Measurements from ENCODE around the gene ARMC5.
"Not testable (repeated sequence)": the region's sequence is repeated elsewhere in the genome, so short reads cannot be mapped to it uniquely, and the experiment has no call there.

ARMC5 gene

GRCh38 chr16:31478956-31479355 is 19.7 kb downstream of the ARMC5 start:
- no peak for DNase-seq

DNA sequence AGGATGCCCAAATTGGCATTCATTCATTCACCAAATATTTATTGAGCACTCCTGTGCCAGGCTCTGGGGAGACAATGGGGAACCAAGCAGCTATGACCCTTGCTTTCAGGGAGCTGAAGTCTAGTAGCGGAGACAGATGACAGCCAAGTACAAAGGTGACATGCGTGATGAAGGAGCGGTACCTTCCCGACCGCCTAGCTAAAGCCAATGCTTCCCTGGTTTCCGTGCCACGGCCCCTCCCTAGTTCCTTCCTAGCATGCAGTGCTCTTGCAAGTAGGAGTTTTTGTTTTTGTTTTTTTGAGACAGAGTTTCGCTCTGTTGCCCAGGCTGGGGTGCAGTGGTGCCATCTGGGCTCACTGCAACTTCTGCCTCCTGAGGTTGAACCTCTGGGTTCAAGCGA is 20.4 kb downstream of the ARMC5 start:
- no peak for DNase-seq

GRCh38 chr16:31480851-31481536 is 21.7 kb downstream of the ARMC5 start:
- no peak for DNase-seq

GRCh38 chr16:31483081-31483480 is 23.8 kb downstream of the ARMC5 start, which contains the start of gene SLC5A2:
Gene SLC5A2, plus strand, starts transcription at chr16:31483123. Its CDS starts 14 bp downstream, at chr16:31483137.
- no peak for DNase-seq

DNA sequence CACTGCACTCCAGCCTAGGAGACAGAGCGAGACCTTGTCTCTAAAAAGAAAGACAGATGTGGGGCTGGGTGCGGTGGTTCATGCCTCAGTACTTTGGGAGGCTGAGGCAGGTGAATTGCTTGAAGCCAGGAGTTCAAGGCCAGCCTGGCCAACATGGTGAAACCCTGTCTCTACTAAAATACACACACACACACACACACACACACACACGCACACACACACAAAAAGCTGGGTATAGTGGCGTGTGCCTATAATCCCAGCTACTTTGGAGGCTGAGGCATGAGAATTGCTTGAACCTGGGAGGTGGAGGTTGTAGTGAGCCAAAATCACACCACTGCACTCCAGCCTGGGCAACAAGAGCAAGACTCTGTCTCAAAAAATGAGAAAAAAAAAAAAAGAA is 24.7 kb downstream of the ARMC5 start:
- DNase-seq = not testable (repeated sequence)

DNA sequence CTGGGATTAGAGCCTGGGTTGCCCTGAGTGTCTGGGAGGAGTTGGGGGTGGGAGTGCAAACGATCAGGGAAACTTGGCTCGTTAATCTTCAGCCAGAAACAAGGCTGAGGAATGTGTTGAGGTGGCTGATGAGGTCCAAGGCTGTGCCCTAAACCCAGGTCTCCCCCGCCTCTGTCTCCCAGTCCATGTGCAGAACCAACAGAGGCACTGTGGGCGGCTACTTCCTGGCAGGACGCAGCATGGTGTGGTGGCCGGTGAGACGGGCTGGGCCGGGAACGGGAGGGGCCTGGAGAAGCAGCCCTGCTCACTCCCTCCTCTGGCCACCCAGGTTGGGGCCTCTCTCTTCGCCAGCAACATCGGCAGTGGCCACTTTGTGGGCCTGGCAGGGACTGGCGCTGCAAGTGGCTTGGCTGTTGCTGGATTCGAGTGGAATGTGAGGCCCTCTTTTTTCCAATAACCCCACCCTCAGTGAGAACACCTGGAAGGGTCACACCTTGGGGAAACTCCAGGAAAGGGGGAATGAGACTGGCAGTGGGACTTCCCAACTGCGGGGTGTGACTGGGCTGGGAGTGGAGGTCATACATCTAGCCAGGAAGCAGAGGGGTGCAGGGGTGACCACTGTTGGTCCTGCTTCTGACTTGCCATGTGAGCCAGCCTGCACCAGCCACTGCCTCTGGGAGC is 25.3 kb downstream of the ARMC5 start:
- DNase-seq = no peak

DNA sequence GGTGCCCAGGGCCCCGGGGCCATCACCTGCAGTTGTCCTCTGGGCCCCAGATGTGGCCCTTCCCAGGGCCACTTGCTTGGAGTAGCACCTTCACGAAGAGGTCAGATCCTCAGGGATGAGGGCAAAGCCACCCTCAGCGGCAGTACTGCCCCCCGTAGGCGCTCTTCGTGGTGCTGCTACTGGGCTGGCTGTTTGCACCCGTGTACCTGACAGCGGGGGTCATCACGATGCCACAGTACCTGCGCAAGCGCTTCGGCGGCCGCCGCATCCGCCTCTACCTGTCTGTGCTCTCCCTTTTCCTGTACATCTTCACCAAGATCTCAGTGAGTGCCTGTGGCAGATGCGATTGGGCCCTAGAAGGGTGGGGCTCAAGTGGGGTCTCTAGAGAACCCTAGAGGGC is 26.3 kb downstream of the ARMC5 start:
- DNase-seq = no peak

DNA sequence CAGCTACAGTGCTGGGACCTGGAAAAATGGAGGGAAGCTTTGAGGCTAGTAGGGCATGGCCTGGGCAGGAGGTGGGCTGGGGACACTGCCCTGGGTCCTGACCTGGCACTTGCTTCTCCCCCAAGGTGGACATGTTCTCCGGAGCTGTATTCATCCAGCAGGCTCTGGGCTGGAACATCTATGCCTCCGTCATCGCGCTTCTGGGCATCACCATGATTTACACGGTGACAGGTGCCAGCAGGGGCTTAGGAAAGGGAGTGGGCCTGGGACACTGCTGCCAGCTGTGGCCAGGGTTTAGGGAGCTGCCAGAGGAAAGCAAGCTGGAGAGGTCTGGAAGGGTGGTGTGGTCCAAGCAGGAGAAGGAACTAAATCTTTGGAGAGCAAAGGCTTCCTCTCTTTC is 26.7 kb downstream of the ARMC5 start:
- DNase-seq = no peak

DNA sequence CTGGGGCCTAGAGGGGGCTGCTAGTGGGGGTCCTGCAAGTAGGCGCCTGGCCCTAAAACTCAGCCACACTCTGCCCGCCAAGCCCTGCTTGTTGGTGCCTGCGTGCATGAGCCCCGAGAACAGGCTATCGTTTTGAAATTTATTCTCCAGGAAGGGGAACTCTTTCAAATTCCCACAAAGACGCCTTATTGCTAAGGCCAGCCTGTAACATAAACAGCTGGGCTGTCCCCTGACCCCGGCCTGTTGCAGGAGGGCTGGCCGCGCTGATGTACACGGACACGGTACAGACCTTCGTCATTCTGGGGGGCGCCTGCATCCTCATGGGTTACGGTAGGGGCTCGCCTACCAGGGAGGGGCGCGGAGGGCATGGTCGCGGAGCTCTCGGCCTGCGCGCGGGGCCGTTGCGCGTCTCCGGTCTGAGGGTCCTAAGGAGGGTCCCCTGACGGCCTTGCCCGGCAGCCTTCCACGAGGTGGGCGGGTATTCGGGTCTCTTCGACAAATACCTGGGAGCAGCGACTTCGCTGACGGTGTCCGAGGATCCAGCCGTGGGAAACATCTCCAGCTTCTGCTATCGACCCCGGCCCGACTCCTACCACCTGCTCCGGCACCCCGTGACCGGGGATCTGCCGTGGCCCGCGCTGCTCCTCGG is 27.9 kb downstream of the ARMC5 start:
- no peak for DNase-seq

DNA sequence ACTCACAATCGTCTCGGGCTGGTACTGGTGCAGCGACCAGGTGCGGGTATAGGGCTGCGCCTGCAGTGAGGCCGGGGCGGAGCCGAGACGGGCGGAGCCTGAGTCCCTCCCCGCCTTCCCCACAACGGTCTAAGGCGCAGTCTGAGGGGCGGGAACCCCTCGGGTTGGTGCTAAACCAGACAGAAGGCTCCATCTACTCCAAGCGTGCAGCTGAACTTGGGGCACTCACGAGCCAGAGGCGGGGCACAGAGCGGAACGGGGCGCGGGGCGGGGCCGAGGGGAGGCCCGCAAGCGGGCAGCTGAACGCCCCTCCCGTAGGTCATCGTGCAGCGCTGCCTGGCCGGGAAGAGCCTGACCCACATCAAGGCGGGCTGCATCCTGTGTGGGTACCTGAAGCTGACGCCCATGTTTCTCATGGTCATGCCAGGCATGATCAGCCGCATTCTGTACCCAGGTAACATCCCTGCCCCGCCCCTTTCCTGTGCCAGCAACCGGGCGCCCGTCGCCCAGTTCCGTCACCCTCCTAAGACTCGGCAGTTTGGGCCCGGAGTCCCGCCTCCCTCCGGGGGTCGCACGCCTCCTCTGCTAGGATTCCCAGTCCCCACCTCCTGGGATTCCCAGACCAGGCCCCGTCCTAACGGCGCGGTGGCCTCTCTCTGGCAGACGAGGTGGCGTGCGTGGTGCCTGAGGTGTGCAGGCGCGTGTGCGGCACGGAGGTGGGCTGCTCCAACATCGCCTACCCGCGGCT is 28.6 kb downstream of the ARMC5 start:
- DNase-seq = peak in 1 of 2 experiments; percentile 13

DNA sequence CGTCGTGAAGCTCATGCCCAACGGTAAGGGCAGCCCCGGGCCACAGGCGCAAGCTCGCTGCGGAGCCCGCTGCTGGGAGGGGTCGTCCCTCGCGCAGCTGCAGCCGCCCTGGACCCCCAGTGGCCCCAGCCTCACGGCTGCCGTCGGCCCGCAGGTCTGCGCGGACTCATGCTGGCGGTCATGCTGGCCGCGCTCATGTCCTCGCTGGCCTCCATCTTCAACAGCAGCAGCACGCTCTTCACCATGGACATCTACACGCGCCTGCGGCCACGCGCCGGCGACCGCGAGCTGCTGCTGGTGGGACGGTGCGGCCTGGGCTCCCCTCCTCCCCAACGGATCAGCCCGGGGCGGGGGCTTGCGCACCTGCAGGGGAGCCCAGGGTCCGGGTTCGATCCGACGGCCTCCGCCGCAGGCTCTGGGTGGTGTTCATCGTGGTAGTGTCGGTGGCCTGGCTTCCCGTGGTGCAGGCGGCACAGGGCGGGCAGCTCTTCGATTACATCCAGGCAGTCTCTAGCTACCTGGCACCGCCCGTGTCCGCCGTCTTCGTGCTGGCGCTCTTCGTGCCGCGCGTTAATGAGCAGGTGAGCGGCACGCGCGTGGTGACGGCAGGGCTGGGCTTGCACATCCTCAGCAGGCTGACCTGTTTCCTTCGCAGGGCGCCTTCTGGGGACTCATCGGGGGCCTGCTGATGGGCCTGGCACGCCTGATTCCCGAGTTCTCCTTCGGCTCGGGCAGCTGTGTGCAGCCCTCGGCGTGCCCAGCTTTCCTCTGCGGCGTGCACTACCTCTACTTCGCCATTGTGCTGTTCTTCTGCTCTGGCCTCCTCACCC is 29.4 kb downstream of the ARMC5 start:
- DNase-seq = no peak

GRCh38 chr16:31489298-31489564 is 29.9 kb downstream of the ARMC5 start:
- no peak for DNase-seq

GRCh38 chr16:31489616-31490584 is 30.6 kb downstream of the ARMC5 start:
- DNase-seq = no peak

DNA sequence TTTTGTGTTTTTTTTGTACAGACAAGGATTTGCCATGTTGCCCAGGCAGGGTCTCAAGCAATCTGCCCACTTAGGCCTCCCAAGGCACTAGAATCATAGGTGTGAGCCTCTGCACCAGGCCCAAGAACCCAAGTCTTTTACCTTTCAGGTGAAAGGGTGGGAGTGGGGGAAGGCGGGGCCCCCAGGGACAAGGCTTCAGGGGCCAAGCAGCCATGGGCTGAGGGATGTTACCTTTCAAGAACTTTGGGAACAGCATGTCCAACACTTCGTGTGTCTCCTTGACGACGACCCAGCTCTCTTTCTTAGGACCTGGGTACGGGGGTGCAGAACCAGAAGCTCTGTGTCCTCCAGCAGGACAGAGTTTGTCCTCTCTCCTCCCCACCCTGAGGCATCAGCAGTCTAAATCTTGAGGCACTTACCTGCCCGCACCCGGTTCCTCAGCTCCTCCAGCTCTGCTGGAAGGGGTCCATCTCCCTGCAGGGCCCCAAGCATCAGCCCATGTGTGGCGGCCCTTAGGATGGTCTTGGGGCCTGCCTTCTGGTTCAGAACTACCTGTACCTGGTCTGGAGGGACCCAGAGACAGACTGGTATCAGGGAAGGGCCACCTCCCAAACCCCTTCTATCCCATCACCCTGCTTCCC is 32.6 kb downstream of the ARMC5 start:
- no peak for DNase-seq

GRCh38 chr16:31493506-31494125 is 34.3 kb downstream of the ARMC5 start:
- DNase-seq = no peak

- DNase-seq = no peak
Observed at GRCh38 chr16:31496670-31497069, 37.4 kb downstream of the ARMC5 start.

DNA sequence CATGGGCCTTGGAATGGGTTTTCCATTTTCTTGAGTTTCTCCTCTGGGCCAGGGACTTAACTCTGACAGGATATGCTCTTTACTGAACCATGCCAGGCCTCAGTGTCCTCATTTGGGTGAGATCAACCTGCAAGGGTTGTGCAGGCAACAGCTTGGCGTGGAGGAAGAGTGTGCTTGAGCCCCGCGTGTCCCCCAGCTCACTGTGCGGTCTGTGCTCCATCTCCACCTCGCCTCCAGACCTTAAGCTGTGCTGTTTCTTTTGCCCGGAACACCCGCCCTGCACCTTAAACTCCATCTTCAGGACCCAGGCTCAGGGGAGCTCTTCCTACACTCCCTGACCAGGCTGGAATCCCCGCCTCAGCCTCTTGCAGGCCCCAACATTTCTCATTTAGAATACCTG is 39.2 kb downstream of the ARMC5 start:
- no peak for DNase-seq

DNA sequence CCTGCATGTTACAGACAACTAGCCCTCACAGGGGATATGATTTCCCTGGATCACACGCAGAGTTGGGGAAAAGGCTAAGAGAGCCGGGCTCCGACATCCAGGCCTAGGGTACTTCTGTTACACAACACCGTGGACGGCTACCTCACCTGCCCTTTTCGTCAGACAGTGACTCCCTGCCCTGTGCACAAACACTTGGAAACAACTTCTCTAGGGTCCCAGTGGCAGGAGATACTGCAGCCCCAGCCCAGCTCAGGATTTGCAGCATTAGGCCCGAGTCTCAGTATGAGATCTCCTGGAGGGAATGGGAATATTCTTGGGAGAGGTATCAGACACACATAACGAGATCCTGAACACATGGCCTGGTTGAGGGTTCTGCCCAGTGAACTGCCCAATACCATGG is 40.6 kb downstream of the ARMC5 start:
- no peak for DNase-seq

GRCh38 chr16:31501226-31501965 is 42.1 kb downstream of the ARMC5 start:
- no peak for DNase-seq

GRCh38 chr16:31501966-31502348 is 42.7 kb downstream of the ARMC5 start:
- no peak for DNase-seq
